ENCODE measurements around the gene TTLL5. TPM values are rescaled to one million over a fixed set of nuclear protein-coding genes. Genes with fewer than 3 reads are reported as not detected.

TTLL5 gene
- total RNA-seq, 1 donor from 2014 or later = 15.1 TPM

Other genes with a start within 250 kb of the TTLL5 start
- 22.1 TPM for gene JDP2, start 233.2 kb upstream of the TTLL5 start, total RNA-seq
- 0.62 TPM for gene BATF, start 138.8 kb upstream of the TTLL5 start, total RNA-seq
- gene FLVCR2, start 82.6 kb upstream of the TTLL5 start, total RNA-seq = 2.1 TPM
- gene ERG28, start 370 bp upstream of the TTLL5 start, total RNA-seq = 5.9 TPM